ENCODE results near the gene PPP1R1C.
"Not testable (repeated sequence)": the region's sequence is repeated elsewhere in the genome, so short reads cannot be mapped to it uniquely, and the experiment has no call there.

Gene PPP1R1C

DNA sequence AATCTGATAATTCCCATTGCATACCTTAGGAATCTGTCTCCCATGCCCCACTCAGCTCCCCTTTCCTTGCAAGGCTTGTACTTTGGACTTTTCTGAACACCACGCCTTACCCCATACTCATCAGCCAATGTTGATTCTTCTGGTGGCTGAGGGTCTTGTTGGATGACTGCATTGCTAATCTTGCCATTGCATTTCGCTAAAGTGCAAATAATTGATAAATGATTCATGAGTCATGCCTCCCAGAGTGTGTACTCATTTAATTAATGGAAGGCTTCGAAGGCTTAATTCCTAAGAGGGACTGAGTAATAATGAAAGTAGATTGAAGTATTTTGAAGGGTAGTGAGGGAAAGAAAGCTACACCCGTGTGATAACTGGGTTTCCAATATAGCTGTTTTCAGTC, 28.0 kb upstream of the PPP1R1C start:
- no peak overlapping the region for H3K27ac ChIP-seq

GRCh38 chr2:181958726-181959125, 26.9 kb upstream of the PPP1R1C start:
- H3K27ac ChIP-seq, result no peak overlapping the region
- TF ChIP-seq ZFX (IDR thresholded peaks at IDR 0.05; ENCODE audit: borderline replicate concordance) (no peak), CTCF (IDR thresholded peaks at IDR 0.05) (no peak)

More for the DNA sequence above, 28.0 kb upstream of the PPP1R1C start:
- TF ChIP-seq CTCF (IDR thresholded peaks at IDR 0.05) (no peak), ZFX (IDR thresholded peaks at IDR 0.05; ENCODE audit: borderline replicate concordance) (no peak)

GRCh38 chr2:181959508-181959907, 26.1 kb upstream of the PPP1R1C start:
- no peak overlapping the region for H3K27ac ChIP-seq
- no peak for TF ChIP-seq CTCF (IDR thresholded peaks at IDR 0.05)
- no peak for TF ChIP-seq ZFX (IDR thresholded peaks at IDR 0.05; ENCODE audit: borderline replicate concordance)

DNA sequence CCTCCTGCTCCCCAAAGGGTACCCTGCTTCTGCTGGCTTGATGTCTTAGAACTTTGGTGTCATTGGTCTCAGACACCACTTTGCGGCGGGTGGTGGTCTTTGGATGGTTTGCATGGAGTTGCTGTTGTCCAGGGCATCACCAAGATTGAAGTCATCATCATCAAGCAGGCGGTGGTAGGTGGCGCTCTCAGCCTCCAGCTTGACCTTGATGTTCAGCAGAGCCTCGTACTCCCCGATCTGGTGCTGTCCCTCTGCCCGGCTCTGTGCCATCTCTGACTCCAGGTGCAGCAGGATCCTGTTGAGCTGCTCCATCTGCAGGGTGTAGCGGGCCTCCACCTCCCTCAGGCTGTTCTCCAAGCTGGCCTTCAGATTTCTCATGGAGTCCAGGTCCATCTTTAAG, 24.5 kb upstream of the PPP1R1C start:
- H3K27ac ChIP-seq, result not testable (repeated sequence)

DNA sequence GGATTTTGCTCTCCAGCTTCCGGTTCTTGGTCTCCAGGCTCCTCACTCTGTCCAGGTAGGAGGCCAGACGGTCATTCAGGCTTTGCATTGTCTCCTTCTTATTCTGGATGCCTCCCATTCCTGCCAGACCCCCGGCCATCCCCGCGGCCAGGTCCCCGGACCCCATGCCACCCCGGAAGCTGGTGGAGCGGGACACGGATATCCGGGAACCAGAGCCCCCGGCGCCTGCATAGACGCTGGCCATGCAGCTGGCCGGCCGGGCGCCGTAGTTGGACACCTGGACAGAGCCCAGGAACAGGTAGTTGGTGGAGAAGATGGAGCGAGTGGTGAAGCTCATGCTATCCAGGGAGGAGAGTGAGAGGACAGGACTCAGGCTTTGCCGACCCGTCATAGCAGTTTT, 23.5 kb upstream of the PPP1R1C start:
- H3K27ac ChIP-seq, result no peak overlapping the region
- TF ChIP-seq ZFX (IDR thresholded peaks at IDR 0.05; ENCODE audit: borderline replicate concordance), result no peak
- no peak for TF ChIP-seq CTCF (IDR thresholded peaks at IDR 0.05)

DNA sequence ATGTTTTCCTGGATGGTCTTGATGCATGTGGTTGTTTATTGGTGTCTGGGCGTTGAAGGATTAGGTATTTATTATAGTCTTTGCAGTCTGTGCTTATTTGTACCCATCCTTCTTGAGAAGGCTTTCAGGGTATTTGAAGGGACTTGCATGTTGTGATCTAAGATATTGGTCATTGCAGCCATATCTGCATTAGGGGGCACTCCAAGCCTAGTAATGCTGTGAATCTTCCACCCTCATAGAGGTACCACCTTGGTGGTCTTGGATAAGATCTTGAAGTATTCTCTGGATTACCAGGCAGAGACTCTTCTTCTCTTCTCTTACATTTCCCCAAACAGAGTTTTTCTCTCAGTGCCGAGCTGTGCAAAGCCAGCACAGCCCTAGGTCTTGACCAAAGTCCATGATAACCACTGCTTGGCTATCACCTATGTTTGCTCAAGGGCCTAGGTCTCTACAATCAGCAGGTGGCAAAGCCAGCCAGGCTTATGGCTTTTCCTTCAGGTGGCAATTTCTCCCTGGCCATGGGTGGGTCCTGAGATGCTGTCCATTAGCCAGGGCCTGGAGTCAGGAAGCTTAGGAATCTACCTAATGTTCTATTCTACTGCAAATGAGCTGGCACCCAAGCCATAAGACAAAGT, 15.4 kb upstream of the PPP1R1C start:
- H3K27ac ChIP-seq, result no peak overlapping the region
- TF ChIP-seq CTCF (IDR thresholded peaks at IDR 0.05), result no peak
- no peak for TF ChIP-seq ZFX (IDR thresholded peaks at IDR 0.05; ENCODE audit: borderline replicate concordance)

- TF ChIP-seq CTCF (IDR thresholded peaks at IDR 0.05) (no peak), ZFX (IDR thresholded peaks at IDR 0.05; ENCODE audit: borderline replicate concordance) (no peak)
- H3K27ac ChIP-seq, result no peak overlapping the region
Measured at GRCh38 chr2:181971032-181971431, 14.6 kb upstream of the PPP1R1C start.
